IPS-20b (cell line): Measurements from ENCODE around the gene PITPNC1.
"Not testable (repeated sequence)": the region's sequence is repeated elsewhere in the genome, so short reads cannot be mapped to it uniquely, and the experiment has no call there.

ENCODE experiments used
- H3K27ac ChIP-seq: one replicate; pipeline ENCODE4 v1.5.1; 2013; ENCODE audit warnings: low read length
- H3K27me3 ChIP-seq: 2 replicates; pipeline ENCODE4 v1.6.1; 2013; ENCODE audit warnings: mild to moderate bottlenecking, low read length, inconsistent platforms; ENCODE audit not compliant: insufficient read depth
- H3K36me3 ChIP-seq: 2 replicates; pipeline ENCODE4 v1.6.1; 2013; ENCODE audit warnings: low read depth, mild to moderate bottlenecking, inconsistent platforms, low read length, moderate library complexity; ENCODE audit not compliant: insufficient read depth
- H3K4me1 ChIP-seq: 2 replicates; pipeline ENCODE4 v1.6.1; 2013; ENCODE audit warnings: mild to moderate bottlenecking, control low read depth, inconsistent platforms, low read length, moderate library complexity; ENCODE audit not compliant: insufficient read depth
- H3K4me3 ChIP-seq: 2 replicates; pipeline ENCODE4 v1.5.1; 2013; ENCODE audit warnings: mild to moderate bottlenecking, low read length, inconsistent platforms
- H3K9ac ChIP-seq: 2 replicates; pipeline ENCODE4 v1.6.1; 2013; ENCODE audit warnings: low read depth, mild to moderate bottlenecking, inconsistent platforms, low read length, moderate library complexity
- H3K9me3 ChIP-seq: 2 replicates; pipeline ENCODE4 v1.6.1; 2013; ENCODE audit warnings: mild to moderate bottlenecking, low read depth, low read length, inconsistent platforms; ENCODE audit not compliant: insufficient read depth

PITPNC1 gene

GRCh38 chr17:67388536-67388935, 11.5 kb downstream of the PITPNC1 start:
- not testable (repeated sequence) for H3K9ac ChIP-seq, H3K4me3 ChIP-seq, H3K4me1 ChIP-seq, H3K36me3 ChIP-seq, H3K9me3 ChIP-seq, H3K27me3 ChIP-seq, H3K27ac ChIP-seq

DNA sequence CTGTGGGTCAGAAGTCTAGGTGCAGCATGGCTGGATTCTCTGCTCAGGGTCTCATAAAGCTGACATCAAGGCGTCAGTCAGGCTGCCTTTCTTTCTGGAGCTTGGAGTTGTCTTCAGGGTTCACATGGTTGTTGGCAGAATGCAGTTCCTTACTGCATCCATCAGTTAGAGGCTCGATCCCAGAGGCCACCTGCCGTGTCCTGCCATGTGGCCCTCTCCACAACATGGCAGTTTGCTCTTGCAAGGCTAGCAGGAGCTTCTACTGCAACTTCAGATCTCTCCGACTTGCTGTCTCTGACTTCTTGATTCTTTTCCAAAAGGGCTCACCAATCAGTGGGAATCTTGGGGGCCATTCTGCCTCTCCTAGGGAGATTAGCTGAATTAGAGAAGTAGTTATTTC, 11.9 kb downstream of the PITPNC1 start:
- Histone ChIP-seq H3K9me3 (no peaks in the 10 kb centered on the region), H3K27me3 (no peaks in the 10 kb centered on the region), H3K27ac (no peak overlapping the region), H3K4me1 (no peaks in the 10 kb centered on the region), H3K4me3 (no peak overlapping the region), H3K36me3 (no peaks in the 10 kb centered on the region), H3K9ac (no peak overlapping the region)

DNA sequence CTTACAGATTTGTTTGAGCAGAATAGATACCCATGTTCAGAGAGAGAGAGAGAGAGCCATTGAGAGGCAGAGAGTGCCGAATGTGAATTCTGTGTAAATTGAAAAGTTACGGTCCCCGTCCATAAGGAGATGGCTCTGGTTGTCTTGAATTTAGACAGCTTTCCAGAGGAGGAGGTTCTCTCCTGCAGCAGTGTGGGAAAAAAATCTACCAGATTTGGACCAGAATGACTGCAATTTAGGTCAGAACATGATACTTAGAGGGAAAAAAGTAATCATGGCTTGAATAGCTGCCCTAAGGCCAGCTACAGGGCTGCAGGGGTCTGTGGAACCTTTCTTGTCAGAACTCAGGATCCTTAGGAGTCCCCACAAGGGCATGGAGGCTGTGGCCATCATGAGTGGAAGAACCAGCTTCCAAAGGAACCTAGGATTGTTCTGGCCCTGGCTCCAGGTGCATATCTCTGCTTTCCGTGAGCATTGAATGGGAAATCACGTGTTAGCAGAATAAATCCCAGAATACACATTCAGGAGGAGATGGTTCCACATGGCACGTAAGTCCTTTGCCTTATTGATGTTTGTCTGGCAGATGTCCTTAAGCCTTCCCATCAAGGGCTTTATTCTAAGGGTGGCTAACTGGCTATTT, 13.0 kb downstream of the PITPNC1 start:
- Histone ChIP-seq H3K27ac (no peak overlapping the region), H3K9me3 (no peaks in the 10 kb centered on the region), H3K36me3 (no peaks in the 10 kb centered on the region), H3K27me3 (no peaks in the 10 kb centered on the region), H3K4me1 (no peaks in the 10 kb centered on the region), H3K4me3 (no peak overlapping the region), H3K9ac (no peak overlapping the region)

DNA sequence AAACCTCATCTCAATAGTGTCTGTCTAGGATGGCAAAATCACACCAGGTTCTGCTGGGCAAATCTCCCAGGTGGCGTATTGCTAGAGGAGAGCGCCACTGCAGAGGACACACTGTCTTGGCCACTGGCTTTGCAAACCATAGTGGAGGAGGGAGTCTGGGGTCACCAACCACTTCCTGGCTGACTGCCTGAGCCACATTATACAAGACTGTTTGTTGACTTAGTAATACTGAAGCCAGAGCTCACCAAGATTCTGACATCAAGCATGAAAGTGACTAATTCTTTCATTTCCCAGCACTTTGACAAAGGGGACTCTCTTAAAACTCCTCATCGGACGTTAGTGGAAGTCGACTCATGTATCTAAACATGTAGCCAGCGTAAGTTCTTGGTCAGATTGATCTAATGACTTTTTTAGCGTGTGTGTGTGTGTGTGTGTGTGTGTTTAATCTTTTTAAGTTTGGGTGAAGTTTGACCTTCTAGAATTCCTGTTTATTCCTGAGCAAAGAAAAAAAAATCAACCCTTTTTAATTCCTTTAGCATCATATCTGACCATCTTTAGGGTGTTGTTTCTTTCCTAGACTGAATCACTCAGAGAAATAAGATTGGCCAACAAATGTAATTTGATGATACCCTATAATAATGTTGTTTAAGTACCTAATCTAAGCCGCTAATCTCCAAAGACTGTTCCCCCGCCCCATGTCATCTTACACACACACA, 13.7 kb downstream of the PITPNC1 start:
- no peak overlapping the region for H3K4me3 ChIP-seq
- H3K36me3 ChIP-seq, result no peaks in the 10 kb centered on the region
- H3K27ac ChIP-seq, result no peak overlapping the region
- H3K4me1 ChIP-seq, result no peaks in the 10 kb centered on the region
- no peaks in the 10 kb centered on the region for H3K27me3 ChIP-seq
- no peaks in the 10 kb centered on the region for H3K9me3 ChIP-seq
- no peak overlapping the region for H3K9ac ChIP-seq

DNA sequence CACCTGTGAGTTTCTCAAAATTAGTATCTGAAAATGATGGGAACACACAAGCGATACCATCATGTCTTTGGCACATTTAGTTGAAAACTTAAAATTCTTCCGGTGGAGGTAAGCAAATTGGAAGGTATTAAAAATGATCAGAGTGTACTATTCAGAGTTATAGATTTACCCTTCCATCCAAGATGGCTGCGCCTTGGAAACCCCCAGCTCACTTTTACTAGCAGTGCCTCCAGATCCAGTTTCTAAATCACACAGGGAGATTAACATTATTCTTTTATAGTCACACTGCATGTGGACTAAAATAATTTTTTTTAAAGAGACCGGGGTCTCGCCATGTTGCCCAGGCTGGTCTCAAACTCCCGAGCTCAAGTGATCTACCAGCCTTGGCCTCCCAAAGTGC, 15.0 kb downstream of the PITPNC1 start:
- Histone ChIP-seq H3K4me1 (no peaks in the 10 kb centered on the region), H3K9me3 (no peaks in the 10 kb centered on the region), H3K27me3 (no peaks in the 10 kb centered on the region), H3K4me3 (no peak overlapping the region), H3K27ac (no peak overlapping the region), H3K9ac (no peak overlapping the region), H3K36me3 (no peaks in the 10 kb centered on the region)

DNA sequence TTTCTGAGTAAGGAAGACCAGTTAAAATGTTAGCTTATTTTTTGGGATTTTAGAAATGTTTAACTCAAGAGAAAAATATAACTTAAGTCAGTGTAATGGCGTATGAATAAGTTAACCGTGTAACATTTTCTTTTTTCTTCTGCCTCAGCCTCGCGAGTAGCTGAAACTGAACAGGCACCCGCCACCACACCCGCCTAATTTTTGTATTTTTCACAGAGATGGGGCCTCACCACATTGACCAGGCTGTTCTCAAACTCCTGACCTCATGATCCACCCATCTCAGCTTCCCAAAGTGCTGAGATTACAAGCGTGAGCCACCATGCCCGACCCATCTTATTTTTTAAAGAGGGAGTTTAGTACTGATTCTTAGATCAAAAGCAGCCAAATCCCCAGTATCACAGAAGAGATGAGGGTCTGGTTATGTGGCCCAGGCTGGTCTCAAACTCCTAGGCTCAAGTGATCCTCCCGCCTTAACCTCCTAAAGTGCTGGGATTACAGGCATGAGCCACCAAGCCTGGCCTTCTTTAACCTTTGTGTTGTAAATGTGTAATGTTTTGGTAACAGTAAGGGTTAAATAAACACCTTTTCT, 16.8 kb downstream of the PITPNC1 start:
- H3K27me3 ChIP-seq, result no peaks in the 10 kb centered on the region
- no peaks in the 10 kb centered on the region for H3K9me3 ChIP-seq
- no peak overlapping the region for H3K4me3 ChIP-seq
- H3K36me3 ChIP-seq, result no peaks in the 10 kb centered on the region
- H3K9ac ChIP-seq, result no peak overlapping the region
- H3K27ac ChIP-seq, result no peak overlapping the region
- no peaks in the 10 kb centered on the region for H3K4me1 ChIP-seq

GRCh38 chr17:67399676-67400075, 22.6 kb downstream of the PITPNC1 start:
- no peaks in the 10 kb centered on the region for H3K9me3 ChIP-seq
- H3K4me1 ChIP-seq, result peaks cover 20% of the 10 kb centered on the region
- H3K9ac ChIP-seq, result no peak overlapping the region
- no peak overlapping the region for H3K27ac ChIP-seq
- no peak overlapping the region for H3K4me3 ChIP-seq
- H3K27me3 ChIP-seq, result no peaks in the 10 kb centered on the region
- no peaks in the 10 kb centered on the region for H3K36me3 ChIP-seq

DNA sequence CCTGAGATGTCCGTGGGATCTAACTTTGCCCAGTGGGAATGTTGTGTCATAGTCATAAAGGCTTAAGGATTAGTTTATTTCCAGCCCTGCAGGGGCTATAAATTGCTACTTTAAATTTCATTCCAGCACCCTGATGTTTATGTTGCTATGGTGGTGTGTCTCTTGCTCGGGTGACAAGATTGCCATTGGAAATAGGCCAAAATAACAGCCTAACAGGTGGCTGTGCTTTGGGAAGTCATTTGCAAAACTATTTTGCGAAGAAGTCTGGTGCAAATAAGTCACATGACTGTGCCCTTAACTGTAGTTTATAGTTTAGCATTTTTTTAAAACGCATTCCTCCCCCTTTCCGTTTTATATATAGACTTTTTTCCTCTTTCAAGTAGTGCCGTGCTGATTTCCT, 23.1 kb downstream of the PITPNC1 start:
- H3K4me3 ChIP-seq, result no peak overlapping the region
- no peak overlapping the region for H3K9ac ChIP-seq
- no peak overlapping the region for H3K27ac ChIP-seq
- H3K36me3 ChIP-seq, result no peaks in the 10 kb centered on the region
- no peaks in the 10 kb centered on the region for H3K27me3 ChIP-seq
- H3K4me1 ChIP-seq, result peaks cover 20% of the 10 kb centered on the region
- H3K9me3 ChIP-seq, result no peaks in the 10 kb centered on the region

DNA sequence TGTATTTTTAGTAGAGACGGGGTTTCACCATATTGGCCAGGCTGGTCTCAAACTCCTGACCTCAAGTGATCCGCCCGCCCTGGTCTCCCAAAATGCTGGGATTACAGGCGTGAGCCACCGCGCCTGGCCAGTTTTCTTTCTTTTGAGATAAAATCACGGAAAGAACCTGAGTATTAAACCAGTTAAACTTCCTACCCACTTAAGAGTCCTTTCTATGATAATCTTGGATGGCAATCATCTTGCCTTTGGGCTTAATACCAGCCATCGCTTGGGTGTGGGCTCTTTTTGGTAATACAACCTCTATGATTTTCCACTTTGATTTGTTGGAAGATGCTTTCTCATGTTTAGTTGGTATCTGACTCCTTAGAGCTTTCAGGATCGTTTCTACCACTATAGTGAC, 24.0 kb downstream of the PITPNC1 start:
- Histone ChIP-seq H3K36me3 (no peaks in the 10 kb centered on the region), H3K4me3 (no peak overlapping the region), H3K27me3 (no peaks in the 10 kb centered on the region), H3K9ac (no peak overlapping the region), H3K9me3 (no peaks in the 10 kb centered on the region), H3K27ac (no peak overlapping the region), H3K4me1 (peaks cover 20% of the 10 kb centered on the region)

GRCh38 chr17:67401598-67402504, 24.8 kb downstream of the PITPNC1 start:
- Histone ChIP-seq H3K27me3 (no peaks in the 10 kb centered on the region), H3K9ac (no peak overlapping the region), H3K27ac (no peak overlapping the region), H3K9me3 (no peaks in the 10 kb centered on the region), H3K4me1 (peaks cover 20% of the 10 kb centered on the region), H3K36me3 (no peaks in the 10 kb centered on the region), H3K4me3 (no peak overlapping the region)

DNA sequence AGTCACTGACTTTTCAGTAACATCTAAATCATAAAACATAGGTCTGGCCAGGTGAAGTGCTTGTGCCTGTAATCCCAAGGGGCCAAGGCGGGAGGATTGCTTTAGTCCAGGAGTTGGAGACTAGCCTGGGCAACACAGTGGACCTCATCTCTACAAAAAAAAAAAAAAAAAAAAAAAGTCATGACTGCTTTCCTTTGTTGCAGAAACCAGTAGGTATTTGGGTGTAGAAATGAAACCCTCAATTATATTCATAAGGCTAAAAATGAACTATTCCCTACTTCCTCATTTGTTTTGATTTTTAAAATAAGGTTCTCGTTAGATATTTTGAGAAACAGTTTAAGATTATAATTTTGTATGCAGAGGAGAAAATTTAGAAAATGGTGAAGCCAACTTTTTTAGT, 26.0 kb downstream of the PITPNC1 start:
- H3K9ac ChIP-seq, result no peak overlapping the region
- H3K9me3 ChIP-seq, result no peaks in the 10 kb centered on the region
- peaks cover 20% of the 10 kb centered on the region for H3K4me1 ChIP-seq
- H3K36me3 ChIP-seq, result no peaks in the 10 kb centered on the region
- no peak overlapping the region for H3K27ac ChIP-seq
- H3K27me3 ChIP-seq, result no peaks in the 10 kb centered on the region
- H3K4me3 ChIP-seq, result no peak overlapping the region
